DOHH2 (cell line): ENCODE results near the gene KIF7.

ENCODE experiments used
- EZH2phosphoT487 ChIP-seq: fragments of 200-600 bp; sonication (generic); IDR thresholded peaks from 2 replicates; pipeline ENCODE4 v1.6.1; 2017; ENCODE audit warnings: borderline replicate concordance, mild to moderate bottlenecking, antibody characterized with exemption, low read length, moderate library complexity, mixed read lengths
- TF ChIP-seq, protein P1 (sequence below): fragments of 200-600 bp; sonication (generic); IDR thresholded peaks from one replicate; pipeline ENCODE4 v1.5.1; 2014; ENCODE audit warnings: antibody characterized with exemption, mild to moderate bottlenecking, low read depth, low read length; ENCODE audit not compliant: poor library complexity, severe bottlenecking

- TF ChIP-seq, protein P1, sequence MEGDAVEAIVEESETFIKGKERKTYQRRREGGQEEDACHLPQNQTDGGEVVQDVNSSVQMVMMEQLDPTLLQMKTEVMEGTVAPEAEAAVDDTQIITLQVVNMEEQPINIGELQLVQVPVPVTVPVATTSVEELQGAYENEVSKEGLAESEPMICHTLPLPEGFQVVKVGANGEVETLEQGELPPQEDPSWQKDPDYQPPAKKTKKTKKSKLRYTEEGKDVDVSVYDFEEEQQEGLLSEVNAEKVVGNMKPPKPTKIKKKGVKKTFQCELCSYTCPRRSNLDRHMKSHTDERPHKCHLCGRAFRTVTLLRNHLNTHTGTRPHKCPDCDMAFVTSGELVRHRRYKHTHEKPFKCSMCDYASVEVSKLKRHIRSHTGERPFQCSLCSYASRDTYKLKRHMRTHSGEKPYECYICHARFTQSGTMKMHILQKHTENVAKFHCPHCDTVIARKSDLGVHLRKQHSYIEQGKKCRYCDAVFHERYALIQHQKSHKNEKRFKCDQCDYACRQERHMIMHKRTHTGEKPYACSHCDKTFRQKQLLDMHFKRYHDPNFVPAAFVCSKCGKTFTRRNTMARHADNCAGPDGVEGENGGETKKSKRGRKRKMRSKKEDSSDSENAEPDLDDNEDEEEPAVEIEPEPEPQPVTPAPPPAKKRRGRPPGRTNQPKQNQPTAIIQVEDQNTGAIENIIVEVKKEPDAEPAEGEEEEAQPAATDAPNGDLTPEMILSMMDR = no peak
- no peak for TF ChIP-seq EZH2phosphoT487
Observed at GRCh38 chr15:89625716-89626115, 29.6 kb downstream of the KIF7 start.
